Measurements from ENCODE around the gene GNPTAB.
"Not testable (repeated sequence)": the region's sequence is repeated elsewhere in the genome, so short reads cannot be mapped to it uniquely, and the experiment has no call there.

Gene GNPTAB

DNA sequence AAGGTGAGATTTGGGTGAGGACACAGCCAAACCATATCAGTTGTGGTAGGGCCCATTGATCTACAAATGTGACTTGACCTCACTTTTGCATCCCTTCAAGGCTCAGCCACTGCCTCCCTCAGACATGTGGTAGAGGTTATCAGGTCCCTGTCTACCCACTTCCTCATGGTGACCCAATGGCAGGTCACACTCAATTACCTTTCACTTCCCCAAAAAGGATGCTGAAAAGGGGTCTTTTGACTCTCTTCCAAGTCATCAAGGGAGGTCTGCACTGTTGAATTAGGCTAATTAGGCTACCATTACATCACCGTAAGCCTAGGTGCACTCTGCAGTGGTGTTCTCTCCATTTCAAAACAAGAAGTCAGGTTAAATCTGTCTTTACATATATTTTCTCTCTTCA, 24.0 kb upstream of the GNPTAB start:
- H3K4me3 ChIP-seq (ENCODE audit: low read depth, low read length), result no peak overlapping the region

GRCh38 chr12:101852998-101853397, 22.2 kb upstream of the GNPTAB start:
- H3K4me3 ChIP-seq (ENCODE audit: low read depth, low read length), result no peak overlapping the region

DNA sequence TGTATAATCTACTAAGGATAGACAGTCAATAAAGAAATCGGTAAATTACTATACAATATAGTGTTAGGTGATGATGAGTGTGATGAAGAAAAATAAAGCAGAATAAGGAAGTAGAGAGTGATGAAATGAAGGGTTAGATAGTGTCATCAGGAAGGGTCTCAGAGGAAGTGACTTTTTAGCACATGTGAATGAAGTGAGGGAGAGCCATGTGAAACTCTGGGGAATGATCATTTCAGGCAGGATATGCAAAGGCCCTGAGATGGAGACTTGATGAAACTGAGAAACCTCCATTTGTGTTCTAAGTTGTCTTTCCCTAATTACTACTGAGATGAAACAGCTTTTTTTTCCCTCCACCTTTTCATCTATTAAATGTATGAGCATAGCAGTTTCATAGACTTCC, 19.4 kb upstream of the GNPTAB start:
- H3K4me3 ChIP-seq (ENCODE audit: low read depth, low read length), result no peak overlapping the region

GRCh38 chr12:101847325-101847724, 16.6 kb upstream of the GNPTAB start:
- no peak overlapping the region for H3K4me3 ChIP-seq (ENCODE audit: low read depth, low read length)

- H3K4me3 ChIP-seq (ENCODE audit: low read depth, low read length), result no peak overlapping the region
These were observed 14.5 kb upstream of the GNPTAB start for GRCh38 chr12:101845137-101845711.

DNA sequence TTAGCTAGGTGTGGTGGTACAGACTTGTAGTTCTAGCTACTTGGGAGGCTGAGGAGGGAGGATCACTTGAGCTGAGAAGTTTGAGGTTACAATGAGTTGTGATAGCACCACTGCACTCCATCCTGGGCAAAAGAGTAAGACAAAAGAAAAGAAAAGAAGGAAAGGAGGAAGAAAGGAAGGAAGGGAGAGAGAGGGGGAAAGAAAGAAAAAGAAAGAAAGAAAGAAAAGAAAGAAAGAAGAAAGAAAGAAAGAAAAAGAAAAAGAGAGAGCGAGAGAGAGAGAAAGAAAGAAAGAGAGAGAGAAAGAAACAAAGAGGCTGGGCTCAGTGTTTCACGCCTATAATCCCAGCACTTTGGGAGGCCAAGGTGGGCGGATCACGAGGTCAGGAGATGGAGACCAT, 10.3 kb upstream of the GNPTAB start:
- H3K4me3 ChIP-seq (ENCODE audit: low read depth, low read length), result no peak overlapping the region

DNA sequence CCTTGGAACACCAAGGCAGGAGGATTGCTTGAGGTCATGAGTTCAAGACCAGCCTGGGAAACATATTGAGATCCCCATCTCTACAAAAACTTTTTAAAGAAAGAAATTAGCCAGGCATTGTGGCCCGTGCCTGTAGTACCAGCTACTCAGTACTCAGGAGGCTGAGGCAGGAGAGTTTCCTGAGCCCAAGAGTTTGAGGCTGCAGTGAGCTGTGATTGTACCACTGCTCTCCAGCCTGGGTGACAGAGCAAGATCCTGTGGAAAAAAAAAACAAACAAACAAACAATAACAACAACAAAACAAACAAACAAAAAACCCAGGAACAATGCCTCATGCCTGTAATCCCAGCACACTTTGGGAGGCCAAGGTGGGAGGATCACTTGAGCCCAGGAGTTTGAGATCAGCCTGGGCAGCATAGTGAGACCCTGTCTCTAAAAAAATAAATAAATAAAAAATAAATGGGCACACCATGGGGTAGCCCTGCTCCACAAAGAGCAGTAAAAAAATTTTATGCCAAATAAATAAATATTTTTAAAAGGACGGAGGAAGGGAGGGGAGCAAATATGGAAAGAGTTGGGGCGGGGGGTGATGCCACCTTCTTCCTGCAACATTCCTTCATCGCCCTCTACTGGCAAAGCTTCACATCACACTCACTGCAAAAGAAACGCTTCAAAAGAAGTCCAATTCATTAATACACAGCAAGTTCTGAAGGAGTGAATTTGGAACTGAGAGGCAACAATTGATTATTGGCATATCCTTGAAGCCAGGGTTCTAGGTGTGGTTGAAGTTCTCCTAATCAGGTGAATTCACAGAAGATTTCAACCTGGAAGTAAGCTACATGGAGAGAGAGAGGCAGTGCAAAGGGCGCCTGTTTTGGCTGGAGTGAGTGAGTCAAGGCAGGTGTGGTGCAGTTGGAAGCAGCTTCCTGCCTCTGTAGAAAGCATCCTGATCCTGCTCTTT, 8.8 kb upstream of the GNPTAB start:
- H3K4me3 ChIP-seq (ENCODE audit: low read depth, low read length), result no peak overlapping the region

GRCh38 chr12:101838628-101839323, 8.0 kb upstream of the GNPTAB start:
- no peak overlapping the region for H3K4me3 ChIP-seq (ENCODE audit: low read depth, low read length)

- H3K4me3 ChIP-seq (ENCODE audit: low read depth, low read length), result no peak overlapping the region
These were observed 1.3 kb upstream of the GNPTAB start for GRCh38 chr12:101832030-101832429.

DNA sequence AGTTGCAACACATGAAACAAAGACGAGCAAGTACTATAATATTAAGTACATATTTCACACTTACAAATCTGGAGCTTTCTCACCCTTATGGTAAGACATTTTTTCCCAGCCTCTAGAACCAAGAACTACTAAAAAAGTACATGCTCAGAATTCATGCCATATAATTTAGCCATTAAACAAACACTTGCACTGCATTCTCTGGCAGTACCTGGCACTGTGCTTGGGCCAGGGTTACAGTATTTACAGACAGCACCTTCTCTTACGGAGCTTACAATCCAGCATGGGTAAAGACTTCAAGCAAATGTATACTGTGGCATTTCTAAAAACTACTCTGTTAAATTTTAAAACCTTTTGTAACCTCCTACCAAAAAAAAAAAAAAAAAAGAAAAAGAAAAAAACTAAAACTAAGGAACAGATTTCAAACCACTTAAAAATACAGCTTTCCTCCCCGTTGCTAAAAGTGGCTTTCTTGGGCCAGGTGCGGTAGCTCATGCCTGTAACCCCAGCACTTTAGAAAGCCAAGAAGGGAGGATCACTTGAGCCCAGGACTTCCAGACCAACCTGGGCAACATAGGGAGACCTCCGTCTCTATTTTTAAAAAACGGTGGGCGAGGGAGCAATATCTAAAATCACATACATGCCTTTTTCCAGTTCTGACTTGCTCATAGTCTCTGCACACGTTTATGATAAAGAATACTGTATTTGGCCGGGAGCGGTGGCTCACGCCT, 956 bp downstream of the GNPTAB start:
- peak overlapping the region; percentile 91 for H3K4me3 ChIP-seq (ENCODE audit: low read depth, low read length)

DNA sequence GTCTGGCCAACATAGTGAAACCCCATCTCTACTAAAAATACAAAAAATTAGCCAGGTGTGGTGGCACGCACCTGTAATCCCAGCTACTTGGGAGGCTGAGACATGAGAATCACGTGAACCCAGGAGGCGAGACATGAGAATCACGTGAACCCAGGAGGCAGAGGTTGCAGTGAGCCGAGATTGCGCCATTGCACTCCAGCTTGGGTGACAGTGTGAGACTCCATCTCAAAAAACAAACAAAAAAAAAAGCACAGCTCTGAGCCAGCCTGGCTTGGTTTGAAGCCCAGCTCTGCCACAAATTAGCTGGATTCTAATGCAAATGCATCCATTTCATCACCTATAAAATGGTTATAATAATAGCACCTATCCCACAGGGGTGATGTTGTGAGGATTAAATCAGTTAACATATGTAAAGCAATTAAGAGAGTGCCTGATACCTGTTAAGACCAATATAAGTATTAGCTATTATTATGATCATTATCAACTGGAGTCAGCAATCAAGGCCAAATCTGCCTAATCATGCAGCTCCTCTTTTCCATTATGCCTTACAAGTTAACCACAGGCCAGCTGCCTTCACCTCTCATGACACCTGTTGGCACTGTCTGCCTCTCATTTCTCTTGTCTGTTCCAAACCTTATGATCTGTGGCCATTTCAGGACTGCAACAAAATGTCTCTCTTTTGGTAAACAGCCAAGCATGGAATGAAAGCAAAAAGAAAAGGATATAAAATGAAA, 2.1 kb downstream of the GNPTAB start:
- no peak overlapping the region for H3K4me3 ChIP-seq (ENCODE audit: low read depth, low read length)

DNA sequence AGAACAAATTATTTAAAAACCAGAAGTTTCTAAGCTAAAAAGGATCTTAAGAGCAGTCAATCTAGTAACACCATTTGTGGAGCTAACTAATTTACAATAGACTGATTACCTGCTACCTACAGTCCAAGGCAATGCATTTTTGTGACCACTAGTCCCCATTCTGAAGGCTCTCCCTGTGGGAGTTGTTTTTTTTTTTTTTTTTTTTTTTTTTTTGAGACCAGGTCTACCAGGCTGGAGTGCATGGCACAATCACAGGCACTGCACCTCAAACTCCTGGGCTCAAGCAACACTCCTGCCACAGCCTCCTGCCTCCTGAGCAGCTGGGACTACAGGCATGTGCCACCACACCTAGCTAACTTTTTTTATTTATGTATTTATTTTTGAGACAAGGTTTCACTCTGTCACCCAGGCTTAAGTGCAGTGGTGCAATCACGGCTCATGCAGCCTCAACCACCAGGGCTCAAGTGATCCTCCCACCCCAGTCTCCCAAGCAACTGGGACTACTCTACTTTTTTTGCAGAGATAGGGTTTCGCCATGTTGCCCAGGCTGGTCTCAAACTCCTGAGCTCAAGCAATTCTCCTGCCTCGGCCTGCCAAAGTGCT, 3.9 kb downstream of the GNPTAB start:
- H3K4me3 ChIP-seq (ENCODE audit: low read depth, low read length), result no peak overlapping the region

DNA sequence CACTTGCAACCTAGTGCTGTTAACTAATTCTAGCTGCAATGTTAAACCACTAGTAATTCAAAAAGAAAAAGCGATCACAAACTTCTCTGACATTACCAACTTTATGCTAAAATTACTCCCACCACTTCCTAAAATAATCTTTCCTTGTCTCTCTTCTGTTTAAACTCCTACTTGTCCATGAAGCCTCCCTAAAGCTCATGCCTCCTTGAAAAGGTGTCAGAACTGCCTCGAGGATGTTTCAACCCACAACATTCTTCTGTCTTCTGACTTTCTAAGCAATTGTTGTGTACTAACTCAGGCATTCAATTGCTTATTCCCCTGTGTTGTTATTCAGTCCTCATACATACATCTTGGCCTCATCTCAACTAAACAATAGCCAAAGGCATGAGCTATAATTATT, 5.9 kb downstream of the GNPTAB start:
- H3K4me3 ChIP-seq (ENCODE audit: low read depth, low read length), result no peak overlapping the region

DNA sequence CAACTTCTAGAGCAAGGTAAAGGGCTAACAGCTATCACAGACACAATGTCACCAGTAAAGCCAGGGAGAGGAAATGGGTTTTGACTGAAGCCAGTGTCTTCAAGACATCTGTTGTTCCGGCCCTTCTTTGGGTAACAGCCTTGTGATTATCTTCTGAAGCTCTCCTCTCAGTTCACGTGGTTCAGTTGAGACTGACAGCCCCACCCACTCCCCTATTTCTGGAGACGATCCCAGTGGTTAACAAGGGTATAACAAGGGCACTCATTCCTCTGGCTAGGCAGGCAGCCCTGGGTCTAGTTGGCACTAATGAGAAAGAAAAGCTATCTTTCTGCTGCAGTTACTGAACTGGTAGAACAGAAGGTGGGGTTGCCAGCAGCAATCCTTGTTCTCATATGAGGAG, 6.9 kb downstream of the GNPTAB start:
- H3K4me3 ChIP-seq (ENCODE audit: low read depth, low read length), result no peak overlapping the region

GRCh38 chr12:101823039-101823438, 7.7 kb downstream of the GNPTAB start:
- H3K4me3 ChIP-seq (ENCODE audit: low read depth, low read length), result no peak overlapping the region

DNA sequence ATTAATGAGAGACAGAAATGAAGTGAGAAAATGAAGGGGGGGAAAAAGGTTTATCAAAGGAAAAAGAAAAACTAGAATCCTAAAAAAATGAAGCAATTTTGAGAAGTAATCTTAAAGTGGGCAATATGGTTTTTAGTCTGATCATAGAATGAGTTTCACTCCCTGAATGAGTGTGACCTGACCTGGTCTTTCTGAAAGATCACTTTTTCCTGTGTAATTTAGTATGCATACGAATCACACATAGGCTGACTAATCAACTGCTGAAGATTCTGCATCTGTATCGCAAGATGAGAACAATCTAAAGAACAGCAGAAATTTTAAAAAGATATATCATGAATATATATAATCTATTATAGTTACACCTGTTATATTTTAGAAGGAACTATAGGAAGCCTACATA, 11.3 kb downstream of the GNPTAB start:
- no peak overlapping the region for H3K4me3 ChIP-seq (ENCODE audit: low read depth, low read length)

- not testable (repeated sequence) for H3K4me3 ChIP-seq (ENCODE audit: low read depth, low read length)
These were observed 12.1 kb downstream of the GNPTAB start for GRCh38 chr12:101818689-101819088.

GRCh38 chr12:101813117-101813516, 17.6 kb downstream of the GNPTAB start:
- H3K4me3 ChIP-seq (ENCODE audit: low read depth, low read length), result no peak overlapping the region

DNA sequence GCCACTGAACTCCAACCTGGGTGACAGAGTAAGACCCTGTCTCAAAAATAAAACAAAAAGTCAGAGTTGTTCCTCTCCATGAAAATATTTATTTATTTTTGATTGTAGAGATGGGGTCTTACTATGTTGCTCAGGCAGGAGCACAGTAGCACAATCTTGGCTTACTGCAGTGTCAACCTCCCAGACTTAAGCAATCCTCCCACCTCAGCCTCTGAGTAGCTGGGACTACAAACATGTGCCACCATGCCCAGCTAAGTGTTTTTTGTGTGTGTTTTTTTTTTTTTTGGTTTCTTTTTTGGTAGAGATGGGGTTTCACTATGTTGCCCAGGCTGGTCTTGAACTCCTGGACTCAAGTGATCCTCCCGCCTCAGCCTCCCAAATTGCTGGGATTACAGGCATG, 18.0 kb downstream of the GNPTAB start:
- not testable (repeated sequence) for H3K4me3 ChIP-seq (ENCODE audit: low read depth, low read length)

GRCh38 chr12:101811342-101811741, 19.4 kb downstream of the GNPTAB start:
- H3K4me3 ChIP-seq (ENCODE audit: low read depth, low read length), result not testable (repeated sequence)
